Transverse colon (tissue), 3 donors: ENCODE results near the gene KRTAP12-3.

ENCODE experiments used
- CTCF ChIP-seq, 5 experiments: fragments of 200-600 bp in 3 of 5; fragments of 450-650 bp in 2 of 5; sonication (generic) in 3 of 5; IDR thresholded peaks; 1 replicate in 2 of 5; 2 replicates in 3 of 5; pipeline ENCODE4 v1.5.1; 2016 to 2017; ENCODE audit warnings: antibody characterized with exemption in 5 of 5, inconsistent platforms in 3 of 5, mild to moderate bottlenecking in 2 of 5, moderate library complexity in 1 of 5
- POLR2A ChIP-seq: fragments of 450-650 bp; IDR thresholded peaks from one replicate; pipeline ENCODE4 v1.6.1; 2016; ENCODE audit warnings: antibody characterized with exemption, mild to moderate bottlenecking, moderate library complexity

DNA sequence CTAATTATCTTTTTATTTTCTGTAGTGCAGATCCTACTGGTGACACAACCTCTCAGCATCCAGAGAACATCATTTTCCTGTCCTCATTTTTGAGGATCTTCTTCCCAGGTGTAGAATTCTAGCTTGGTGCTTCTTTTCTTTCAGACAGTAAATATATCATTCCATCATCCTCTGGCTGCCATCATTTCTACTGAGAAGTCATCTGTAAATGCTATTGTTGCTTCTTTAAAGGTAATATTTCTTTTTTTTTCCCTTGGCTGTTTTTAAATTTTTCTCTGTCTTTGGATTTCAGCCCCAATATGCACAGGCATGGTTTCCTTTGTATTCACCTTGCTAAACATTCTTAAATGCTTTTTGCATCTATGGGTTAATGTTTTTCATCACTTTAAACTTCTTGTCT, 34.2 kb upstream of the KRTAP12-3 start:
- no peak for TF ChIP-seq CTCF (IDR thresholded peaks at IDR 0.05)
- no peak for TF ChIP-seq POLR2A
